WTC11 (cell line): Measurements from ENCODE around the gene MYO1A.
"Not testable (repeated sequence)": the region's sequence is repeated elsewhere in the genome, so short reads cannot be mapped to it uniquely, and the experiment has no call there.

ENCODE experiments used
- ATF6 ChIP-seq: sonication (generic); formaldehyde crosslinking; IDR thresholded peaks from 2 replicates; pipeline ENCODE4 v1.8.1; 2023; ENCODE audit warnings: mild to moderate bottlenecking, missing genetic modification reagents
- CTCF ChIP-seq: fragments of 200-600 bp; IDR thresholded peaks from 2 replicates; pipeline ENCODE4 v1.8.0; 2022; ENCODE audit warnings: antibody characterized with exemption
- MLX ChIP-seq: sonication (generic); formaldehyde crosslinking; IDR thresholded peaks from 2 replicates; pipeline ENCODE4 v1.8.1; 2023; ENCODE audit warnings: mild to moderate bottlenecking, missing genetic modification reagents, moderate library complexity
- NFYB ChIP-seq: sonication (generic); formaldehyde crosslinking; conservative IDR thresholded peaks from 2 replicates; pipeline ENCODE4 v1.8.0; 2022; ENCODE audit warnings: low read depth, missing genetic modification reagents
- ZBTB21 ChIP-seq: sonication (generic); formaldehyde crosslinking; IDR thresholded peaks from 2 replicates; pipeline ENCODE4 v1.8.1; 2023; ENCODE audit warnings: mild to moderate bottlenecking, missing genetic modification reagents, borderline replicate concordance
- ZNF317 ChIP-seq: sonication (generic); formaldehyde crosslinking; IDR thresholded peaks from 2 replicates; pipeline ENCODE4 v1.8.1; 2023; ENCODE audit warnings: low read depth, mild to moderate bottlenecking, moderate library complexity, missing genetic modification reagents, borderline replicate concordance

- TF ChIP-seq CTCF; MLX (CRISPR knock-in tag); ZBTB21; ZNF317 (CRISPR knock-in tag); ATF6 (CRISPR knock-in tag); NFYB (CRISPR knock-in tag): not testable (repeated sequence)
Measured at GRCh38 chr12:57022324-57022723, 27.6 kb downstream of the MYO1A start.
